ENCODE results near the gene CLDND1.

CLDND1 gene

GRCh38 chr3:98519351-98519750 lies 3.4 kb downstream of the CLDND1 start:
- TF ChIP-seq CTCF (IDR thresholded peaks at IDR 0.05; ENCODE audit: borderline replicate concordance, control extremely low read depth, extremely low read depth, insufficient read depth, missing control alignments): no peak
- DNase-seq (ENCODE audit: low spot score): no peak
- in situ Hi-C loops (cut with MboI; ENCODE audit: low sequenced_read_pairs, unreplicated experiment): loop anchor here (10.0 kb wide), 1 partner anchor 165 kb away; the partner anchor contains the start of gene OR5K4

GRCh38 chr3:98518816-98519215 lies 3.9 kb downstream of the CLDND1 start:
- no peak for DNase-seq (ENCODE audit: low spot score)
- in situ Hi-C loops (cut with MboI; ENCODE audit: low sequenced_read_pairs, unreplicated experiment): loop anchor here (10.0 kb wide), 1 partner anchor 164 kb away; the partner anchor contains the start of gene OR5K4
- no peak for TF ChIP-seq CTCF (IDR thresholded peaks at IDR 0.05; ENCODE audit: borderline replicate concordance, control extremely low read depth, extremely low read depth, insufficient read depth, missing control alignments)

GRCh38 chr3:98514948-98515347 lies 7.8 kb downstream of the CLDND1 start:
- in situ Hi-C loops (cut with MboI; ENCODE audit: low sequenced_read_pairs, unreplicated experiment): loop anchor here (10.0 kb wide), 1 partner anchor 160 kb away; the partner anchor contains the start of gene OR5K4
- TF ChIP-seq CTCF (IDR thresholded peaks at IDR 0.05; ENCODE audit: borderline replicate concordance, control extremely low read depth, extremely low read depth, insufficient read depth, missing control alignments): no peak
- DNase-seq (ENCODE audit: low spot score): no peak

GRCh38 chr3:98513736-98514135 lies 9.0 kb downstream of the CLDND1 start:
- no peak for TF ChIP-seq CTCF (IDR thresholded peaks at IDR 0.05; ENCODE audit: borderline replicate concordance, control extremely low read depth, extremely low read depth, insufficient read depth, missing control alignments)
- in situ Hi-C loops (cut with MboI; ENCODE audit: low sequenced_read_pairs, unreplicated experiment): loop anchor here (10.0 kb wide), 1 partner anchor 159 kb away; the partner anchor contains the start of gene OR5K4
- no peak for DNase-seq (ENCODE audit: low spot score)

GRCh38 chr3:98513091-98513511 lies 9.6 kb downstream of the CLDND1 start:
- no peak for DNase-seq (ENCODE audit: low spot score)
- in situ Hi-C loops (cut with MboI; ENCODE audit: low sequenced_read_pairs, unreplicated experiment): loop anchor here (10.0 kb wide), 1 partner anchor 158 kb away; the partner anchor contains the start of gene OR5K4
- no peak for TF ChIP-seq CTCF (IDR thresholded peaks at IDR 0.05; ENCODE audit: borderline replicate concordance, control extremely low read depth, extremely low read depth, insufficient read depth, missing control alignments)

- no peak for TF ChIP-seq CTCF (IDR thresholded peaks at IDR 0.05; ENCODE audit: borderline replicate concordance, control extremely low read depth, extremely low read depth, insufficient read depth, missing control alignments)
- in situ Hi-C loops (cut with MboI; ENCODE audit: low sequenced_read_pairs, unreplicated experiment): loop anchor here (10.0 kb wide), 1 partner anchor 158 kb away; the partner anchor contains the start of gene OR5K4
Observed at GRCh38 chr3:98512576-98512975, 10.1 kb downstream of the CLDND1 start.

More at GRCh38 chr3:98512576-98512975, 10.1 kb downstream of the CLDND1 start:
- DNase-seq (ENCODE audit: low spot score): no peak

Data from GM13976 (cell line).